Astrocyte of the spinal cord (primary cell): ENCODE data around the gene MVP.

Experiments
- DNase-seq: peaks from one replicate; pipeline ENCODE4 v3.0.0; 2011; ENCODE audit warnings: low read depth, low spot score
- H3K4me3 ChIP-seq: 2 replicates; pipeline ENCODE4 v1.5.1; 2011; ENCODE audit warnings: low read depth, mild to moderate bottlenecking, low read length, moderate library complexity
- CTCF ChIP-seq: IDR thresholded peaks from 2 replicates; pipeline ENCODE4 v1.5.1; 2012; ENCODE audit warnings: low read depth, mild to moderate bottlenecking, low read length, inconsistent platforms
- in situ Hi-C: cut with HindIII; loops from 2 replicates; pipeline ENCODE4 v1.10.0; 2017; ENCODE audit warnings: low sequenced_read_pairs

MVP gene

GRCh38 chr16:29836623-29837022 lies 16.4 kb downstream of the MVP start:
- TF ChIP-seq CTCF = no peak
- no peak for DNase-seq
- in situ Hi-C loops = no loop called here

GRCh38 chr16:29837841-29838240 lies 17.6 kb downstream of the MVP start:
- no peak for DNase-seq
- in situ Hi-C loops = no loop called here
- H3K4me3 ChIP-seq = no peak overlapping the region
- no peak for TF ChIP-seq CTCF

More at GRCh38 chr16:29836623-29837022, 16.4 kb downstream of the MVP start:
- H3K4me3 ChIP-seq = no peak overlapping the region

DNA sequence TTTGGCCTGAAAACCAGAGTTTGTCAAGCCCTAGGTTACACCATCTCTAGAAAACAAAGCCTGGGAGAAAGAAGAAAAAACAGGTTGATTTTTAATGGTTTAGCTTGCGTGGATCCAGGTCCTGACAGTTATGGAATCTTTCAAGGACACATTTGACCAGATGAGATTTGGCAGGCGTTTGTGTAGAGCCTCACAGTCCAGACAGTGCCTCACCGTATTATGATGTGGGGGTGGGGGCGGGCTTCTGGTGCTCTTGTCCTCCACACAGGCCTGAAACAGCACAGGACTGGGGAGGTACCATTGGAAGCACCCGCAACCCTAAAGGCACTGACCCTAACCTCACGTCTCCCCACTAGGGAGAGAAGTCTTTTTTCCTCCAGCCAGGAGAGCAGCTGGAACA lies 19.6 kb downstream of the MVP start:
- no peak for DNase-seq
- TF ChIP-seq CTCF = no peak
- in situ Hi-C loops = no loop called here
- H3K4me3 ChIP-seq = no peak overlapping the region

DNA sequence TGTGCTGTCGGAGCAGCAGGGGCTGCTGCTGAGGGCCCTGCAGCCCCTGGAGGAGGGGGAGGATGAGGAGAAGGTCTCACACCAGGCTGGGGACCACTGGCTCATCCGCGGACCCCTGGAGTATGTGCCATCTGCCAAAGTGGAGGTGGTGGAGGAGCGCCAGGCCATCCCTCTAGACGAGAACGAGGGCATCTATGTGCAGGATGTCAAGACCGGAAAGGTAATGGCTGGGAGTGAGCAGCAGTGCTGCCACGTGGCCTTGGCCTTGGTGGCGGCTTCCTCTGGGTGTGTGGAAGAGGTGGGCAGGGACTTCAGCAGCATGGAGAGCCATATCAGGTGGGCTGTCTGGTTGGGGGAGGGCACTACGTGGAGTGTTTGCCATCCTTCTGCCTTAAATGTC lies 20.0 kb downstream of the MVP start:
- H3K4me3 ChIP-seq = no peak overlapping the region
- TF ChIP-seq CTCF = no peak
- in situ Hi-C loops = no loop called here

GRCh38 chr16:29841631-29842030 lies 21.4 kb downstream of the MVP start:
- H3K4me3 ChIP-seq = no peak overlapping the region
- TF ChIP-seq CTCF = no peak
- in situ Hi-C loops = no loop called here
- no peak for DNase-seq

More for the DNA sequence above, 20.0 kb downstream of the MVP start:
- no peak for DNase-seq

GRCh38 chr16:29842732-29843346 lies 22.6 kb downstream of the MVP start:
- in situ Hi-C loops = no loop called here
- H3K4me3 ChIP-seq = no peak overlapping the region
- DNase-seq = no peak
- TF ChIP-seq CTCF = no peak
